Brain microvascular endothelial cell (primary cell): ENCODE results near the gene GNAL.
A peak's percentile ranks its signal among the peaks of the same experiment; 100 is the strongest.

Source experiments
- DNase-seq: peaks from one replicate; pipeline ENCODE4 v3.0.0-alpha.2; 2020
- H3K27ac ChIP-seq: fragments of 250-450 bp; sonication (Bioruptor Pico); 2 replicates; pipeline ENCODE4 v1.5.1; 2020; ENCODE audit warnings: mild to moderate bottlenecking, moderate library complexity
- H3K27me3 ChIP-seq: fragments of 250-450 bp; sonication (Bioruptor Pico); replicated peaks from 2 replicates; pipeline ENCODE4 v1.5.1; 2020; ENCODE audit warnings: mild to moderate bottlenecking
- H3K36me3 ChIP-seq: fragments of 250-450 bp; sonication (Bioruptor Pico); replicated peaks from 2 replicates; pipeline ENCODE4 v1.5.1; 2020; ENCODE audit warnings: mild to moderate bottlenecking
- H3K4me3 ChIP-seq: 2 replicates; pipeline ENCODE4 v1.5.1; 2011; ENCODE audit warnings: low read depth, mild to moderate bottlenecking, control low read depth, low read length, moderate library complexity
- CTCF ChIP-seq: IDR thresholded peaks from 2 replicates; pipeline ENCODE4 v1.5.1; 2011; ENCODE audit warnings: low read depth, mild to moderate bottlenecking, moderate library complexity, low read length, control low read depth, inconsistent platforms; ENCODE audit errors: missing control alignments
- in situ Hi-C: cut with HindIII; loops from 2 replicates; pipeline ENCODE4 v1.10.0; 2017; ENCODE audit warnings: low sequenced_read_pairs, low pct_ligation_motif_present

GNAL gene

GRCh38 chr18:11845654-11846053, 156.6 kb downstream of the GNAL start:
- in situ Hi-C loops: no loop called here
- TF ChIP-seq CTCF: no peak
- Histone ChIP-seq H3K27me3 (no peaks in the 10 kb centered on the region), H3K27ac (no peak overlapping the region), H3K36me3 (no peaks in the 10 kb centered on the region), H3K4me3 (no peak overlapping the region)
- no peak for DNase-seq

- TF ChIP-seq CTCF: no peak
Measured at GRCh38 chr18:11847811-11848210, 158.7 kb downstream of the GNAL start.

GRCh38 chr18:11849279-11849678, 160.2 kb downstream of the GNAL start:
- in situ Hi-C loops: no loop called here
- Histone ChIP-seq H3K27me3 (no peaks in the 10 kb centered on the region), H3K27ac (peak overlapping the region; percentile 96), H3K4me3 (no peak overlapping the region), H3K36me3 (no peaks in the 10 kb centered on the region)
- DNase-seq: no peak
- TF ChIP-seq CTCF: no peak

More at GRCh38 chr18:11847811-11848210, 158.7 kb downstream of the GNAL start:
- Histone ChIP-seq H3K27me3 (no peaks in the 10 kb centered on the region), H3K4me3 (no peak overlapping the region), H3K27ac (no peak overlapping the region), H3K36me3 (no peaks in the 10 kb centered on the region)
- no peak for DNase-seq
- in situ Hi-C loops: no loop called here

- in situ Hi-C loops: no loop called here
- TF ChIP-seq CTCF: peak; percentile 15
- Histone ChIP-seq H3K36me3 (no peaks in the 10 kb centered on the region), H3K27me3 (no peaks in the 10 kb centered on the region), H3K27ac (peak overlapping the region; percentile 96), H3K4me3 (peak overlapping the region; percentile 99)
- peak; percentile 98 for DNase-seq
Measured at GRCh38 chr18:11849841-11850634, 161.0 kb downstream of the GNAL start.

GRCh38 chr18:11850821-11851145, 161.7 kb downstream of the GNAL start:
- H3K27ac ChIP-seq: peak overlapping the region; percentile 96
- in situ Hi-C loops: no loop called here
- no peaks in the 10 kb centered on the region for H3K27me3 ChIP-seq
- no peak for TF ChIP-seq CTCF
- no peaks in the 10 kb centered on the region for H3K36me3 ChIP-seq
- DNase-seq: no peak
- H3K4me3 ChIP-seq: peak overlapping the region; percentile 99

- peak within 1 kb of the TSS; percentile 96 for H3K27ac ChIP-seq
- H3K27me3 ChIP-seq: no peaks in the 10 kb centered on the region
- in situ Hi-C loops: no loop called here
- TF ChIP-seq CTCF: no peak
- DNase-seq: peak; percentile 97
- H3K36me3 ChIP-seq: no peaks in the 10 kb centered on the region
- peak within 1 kb of the TSS; percentile 99 for H3K4me3 ChIP-seq
Measured at GRCh38 chr18:11851146-11851805, 162.2 kb downstream of the GNAL start, which contains the start of gene CHMP1B. TSS of gene CHMP1B (plus strand) at chr18:11851413. CDS start at chr18:11851512, 99 bp downstream.
